ENCODE results near the gene JHY.
"Not testable (repeated sequence)": the region's sequence is repeated elsewhere in the genome, so short reads cannot be mapped to it uniquely, and the experiment has no call there.

The JHY gene

GRCh38 chr11:122882189-122882856 is at the start of gene JHY:
Gene JHY, plus strand, starts transcription at chr11:122882759. Its CDS starts 3,091 bp downstream, at chr11:122885850.
- DNase-seq (ENCODE audit: low read depth in 1 of 2, low spot score in 1 of 2) = no peak

DNA sequence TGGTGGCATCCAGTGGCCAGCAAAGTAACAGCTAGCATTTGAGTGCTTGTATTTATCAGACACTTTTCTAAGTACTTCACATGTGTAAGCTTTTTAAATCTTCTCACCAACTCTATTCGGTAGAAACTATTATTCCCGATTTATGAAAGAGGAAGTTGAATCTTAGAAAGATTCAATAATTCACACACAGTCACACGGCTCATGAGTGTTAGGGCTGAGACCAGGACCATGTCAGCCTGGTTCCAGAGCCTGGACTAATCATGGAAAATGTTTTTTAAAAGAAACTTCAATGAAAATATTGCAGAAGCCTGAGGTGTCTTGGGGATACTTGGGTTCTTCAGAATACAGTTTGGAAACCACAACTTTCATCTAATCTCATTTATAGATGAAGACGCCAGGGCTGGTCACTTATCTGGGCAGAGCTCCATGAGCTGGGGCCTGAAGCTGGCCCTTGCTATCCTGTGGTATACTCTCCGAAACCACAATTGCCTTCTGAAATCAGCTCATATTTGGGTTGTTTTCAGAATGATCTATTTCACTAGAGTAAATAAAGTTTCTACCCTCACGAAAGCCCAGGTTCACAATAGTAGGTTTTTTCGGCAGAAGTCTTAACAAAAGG is 48.6 kb upstream of the JHY start:
- no peak for DNase-seq (ENCODE audit: low read depth in 1 of 2, low spot score in 1 of 2)

GRCh38 chr11:122836916-122837315 is 45.6 kb upstream of the JHY start:
- no peak for DNase-seq (ENCODE audit: low read depth in 1 of 2, low spot score in 1 of 2)

DNA sequence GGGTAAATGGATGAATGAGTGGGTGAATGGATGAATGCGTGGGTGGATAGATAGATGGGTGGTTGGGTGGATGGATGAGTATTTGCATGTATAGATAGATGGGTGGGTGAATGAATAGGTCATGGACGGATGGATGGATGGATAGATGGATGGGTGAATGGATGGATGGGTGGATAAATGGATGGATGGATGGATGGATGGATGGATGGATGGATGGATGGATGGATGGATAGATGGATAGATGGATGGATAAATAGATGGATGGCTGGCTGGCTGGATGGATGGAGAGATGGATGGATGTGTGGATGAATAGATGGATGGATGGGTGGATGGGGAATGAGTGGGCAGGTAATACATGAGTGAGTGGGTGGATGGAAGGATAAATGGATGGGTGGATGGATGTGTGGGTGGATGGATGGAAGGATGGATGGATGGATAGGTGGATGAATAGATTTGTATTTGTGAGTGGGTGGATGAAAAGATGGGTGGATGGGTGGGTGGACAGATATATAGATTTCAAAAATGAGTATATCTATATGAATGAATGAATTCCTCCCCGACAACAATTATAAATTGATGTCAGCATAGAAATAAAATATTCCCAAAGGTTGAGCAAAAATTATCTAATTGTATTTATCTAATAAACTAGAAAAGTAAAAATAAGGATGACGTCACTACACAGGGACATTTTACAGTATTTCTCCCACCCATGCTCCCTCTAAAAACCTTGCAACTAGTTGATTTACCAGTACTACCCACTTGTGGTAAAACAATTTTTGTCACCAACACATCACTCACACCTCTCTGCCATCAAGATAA is 44.8 kb upstream of the JHY start:
- DNase-seq (ENCODE audit: low read depth in 1 of 2, low spot score in 1 of 2) = no peak

- DNase-seq (ENCODE audit: low read depth in 1 of 2, low spot score in 1 of 2) = no peak
Measured at GRCh38 chr11:122843281-122844141, 39.0 kb upstream of the JHY start.

DNA sequence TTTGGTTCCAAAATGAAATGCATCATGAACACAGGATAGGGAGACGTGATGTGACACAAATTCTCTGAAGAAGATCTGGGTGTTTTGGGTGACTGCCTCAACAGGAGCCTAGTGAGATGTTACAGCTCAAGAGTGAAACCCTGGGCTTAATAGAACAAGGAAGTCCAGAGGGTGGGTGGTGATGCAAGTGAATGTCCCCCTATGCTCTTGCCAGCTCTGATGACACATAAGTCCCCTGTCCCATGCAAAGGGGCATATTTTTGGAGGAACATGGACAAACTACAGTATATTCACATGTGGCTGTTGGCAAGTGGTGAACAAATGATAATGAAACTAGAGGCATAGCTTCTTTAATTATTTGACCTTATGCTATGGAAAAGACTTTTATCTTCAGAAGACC is 35.1 kb upstream of the JHY start:
- no peak for DNase-seq (ENCODE audit: low read depth in 1 of 2, low spot score in 1 of 2)

GRCh38 chr11:122848186-122848585 is 34.4 kb upstream of the JHY start:
- DNase-seq (ENCODE audit: low read depth in 1 of 2, low spot score in 1 of 2) = no peak

DNA sequence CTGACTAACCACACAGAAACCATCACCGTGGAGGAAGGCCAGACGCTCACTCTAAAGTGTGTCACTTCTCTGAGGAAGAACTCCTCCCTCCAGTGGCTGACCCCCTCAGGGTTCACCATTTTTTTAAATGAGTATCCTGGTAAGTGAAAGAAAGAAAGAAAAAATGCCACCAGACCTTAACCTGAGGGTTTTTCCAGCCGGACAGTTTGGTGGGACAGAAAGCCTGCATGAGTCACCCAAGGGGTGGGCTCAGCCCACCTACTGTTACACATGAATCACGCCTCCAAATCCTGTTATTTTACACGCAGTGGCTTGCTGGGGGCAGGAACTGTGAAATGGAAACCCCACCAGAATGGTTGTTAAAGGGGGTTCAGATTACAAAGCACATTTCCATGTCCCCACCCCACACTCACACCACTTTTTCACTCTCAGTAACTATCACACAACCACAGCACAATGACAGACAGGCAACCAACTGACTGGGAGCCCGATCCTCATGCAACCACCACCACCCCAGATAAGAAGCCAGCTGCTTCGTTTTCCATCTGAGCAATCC is 32.4 kb upstream of the JHY start:
- DNase-seq (ENCODE audit: low read depth in 1 of 2, low spot score in 1 of 2) = no peak

- DNase-seq (ENCODE audit: low read depth in 1 of 2, low spot score in 1 of 2) = no peak
Measured at GRCh38 chr11:122851366-122851966, 31.1 kb upstream of the JHY start.

DNA sequence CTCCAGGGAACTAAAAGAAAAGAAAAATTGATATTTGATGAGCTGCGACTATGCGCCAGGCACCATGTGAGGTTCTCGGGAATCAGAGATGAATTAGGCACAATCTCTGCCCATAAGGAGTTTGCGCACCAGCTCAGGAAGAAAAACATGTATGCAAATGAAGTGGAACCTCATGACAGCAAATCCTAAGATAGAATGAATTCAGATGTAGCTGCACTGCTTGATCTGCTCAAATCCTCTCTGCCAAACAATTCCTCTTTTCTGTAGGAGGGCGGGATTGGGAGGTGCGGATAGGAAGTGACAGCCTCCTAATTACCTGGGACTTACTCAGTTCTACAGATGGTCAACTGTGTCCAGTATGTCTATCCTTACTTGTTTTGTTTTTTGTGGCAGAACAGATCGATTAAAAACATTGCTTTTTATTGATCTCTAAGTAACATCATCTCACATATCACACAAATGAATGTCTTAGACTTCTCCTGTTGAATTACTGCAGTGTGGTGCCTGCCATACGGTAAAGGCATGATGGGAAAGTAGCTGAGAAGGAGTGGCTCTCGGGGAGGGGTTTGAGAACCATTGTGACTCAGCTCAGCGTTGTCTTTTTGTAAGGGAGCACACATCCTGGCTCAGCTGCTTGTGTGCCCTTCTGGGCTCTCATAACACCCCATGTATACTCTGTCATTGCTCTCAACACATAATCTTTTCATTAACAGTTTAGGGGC is 30.3 kb upstream of the JHY start:
- DNase-seq (ENCODE audit: low read depth in 1 of 2, low spot score in 1 of 2) = no peak

- no peak for DNase-seq (ENCODE audit: low read depth in 1 of 2, low spot score in 1 of 2)
Measured at GRCh38 chr11:122852796-122853160, 29.8 kb upstream of the JHY start.

DNA sequence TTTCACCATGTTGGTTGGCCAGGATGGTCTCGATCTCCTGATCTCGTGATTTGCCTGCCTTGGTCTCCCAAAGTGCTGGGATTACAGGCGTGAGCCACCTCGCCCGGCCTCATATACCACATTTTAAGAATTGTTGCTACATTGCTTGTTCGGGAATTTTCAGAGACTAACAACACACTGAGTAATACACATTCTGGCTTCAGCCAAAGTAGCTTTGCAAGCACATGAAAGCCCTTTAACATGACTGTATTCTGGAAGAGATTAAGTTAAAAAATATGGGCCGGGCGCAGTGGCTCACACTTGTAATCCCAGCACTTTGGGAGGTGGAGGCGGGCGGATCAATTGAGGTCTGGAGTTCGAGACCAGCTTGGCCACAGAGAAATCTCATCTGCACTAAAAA is 29.3 kb upstream of the JHY start:
- no peak for DNase-seq (ENCODE audit: low read depth in 1 of 2, low spot score in 1 of 2)

- DNase-seq (ENCODE audit: low read depth in 1 of 2, low spot score in 1 of 2) = no peak
Measured at GRCh38 chr11:122853971-122854446, 28.6 kb upstream of the JHY start.

DNA sequence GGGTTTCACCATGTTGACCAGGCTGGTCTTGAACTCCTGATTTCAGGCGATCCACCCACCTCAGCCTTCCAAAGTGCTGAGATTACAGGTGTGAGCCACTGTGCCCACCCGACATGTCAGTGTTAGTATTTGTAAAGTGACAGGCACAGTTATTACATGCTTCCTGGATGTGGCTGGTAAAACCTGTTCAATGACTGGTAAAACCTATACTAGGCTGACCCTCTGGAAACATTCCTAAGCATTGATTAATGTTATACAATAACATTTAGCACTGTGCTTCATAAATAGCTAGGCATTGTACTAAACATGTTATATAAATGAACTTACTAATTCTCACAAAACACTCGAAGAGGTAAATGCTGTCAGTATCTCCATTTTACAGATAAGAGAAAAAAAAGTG is 20.9 kb upstream of the JHY start:
- no peak for DNase-seq (ENCODE audit: low read depth in 1 of 2, low spot score in 1 of 2)

DNA sequence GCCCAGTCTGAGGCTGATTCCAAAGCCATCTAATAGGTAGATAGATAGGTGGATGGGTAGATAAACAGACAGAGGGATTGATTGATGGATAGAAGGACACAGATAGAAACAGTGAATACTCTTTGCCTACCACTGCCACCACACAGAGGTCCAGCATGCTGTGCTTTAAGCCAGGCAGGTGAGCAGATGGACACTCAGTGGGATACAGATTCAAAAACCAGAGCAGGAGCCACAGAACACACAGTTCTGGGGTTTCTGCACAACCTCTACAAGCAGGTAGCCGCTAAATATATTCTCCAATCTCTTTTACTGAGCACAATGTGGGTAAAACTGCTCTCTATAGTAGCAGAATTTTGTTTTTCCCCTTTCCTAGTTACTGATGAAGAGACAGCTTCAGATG is 20.5 kb upstream of the JHY start:
- DNase-seq (ENCODE audit: low read depth in 1 of 2, low spot score in 1 of 2) = no peak

GRCh38 chr11:122863154-122863553 is 19.4 kb upstream of the JHY start:
- not testable (repeated sequence) for DNase-seq (ENCODE audit: low read depth in 1 of 2, low spot score in 1 of 2)

DNA sequence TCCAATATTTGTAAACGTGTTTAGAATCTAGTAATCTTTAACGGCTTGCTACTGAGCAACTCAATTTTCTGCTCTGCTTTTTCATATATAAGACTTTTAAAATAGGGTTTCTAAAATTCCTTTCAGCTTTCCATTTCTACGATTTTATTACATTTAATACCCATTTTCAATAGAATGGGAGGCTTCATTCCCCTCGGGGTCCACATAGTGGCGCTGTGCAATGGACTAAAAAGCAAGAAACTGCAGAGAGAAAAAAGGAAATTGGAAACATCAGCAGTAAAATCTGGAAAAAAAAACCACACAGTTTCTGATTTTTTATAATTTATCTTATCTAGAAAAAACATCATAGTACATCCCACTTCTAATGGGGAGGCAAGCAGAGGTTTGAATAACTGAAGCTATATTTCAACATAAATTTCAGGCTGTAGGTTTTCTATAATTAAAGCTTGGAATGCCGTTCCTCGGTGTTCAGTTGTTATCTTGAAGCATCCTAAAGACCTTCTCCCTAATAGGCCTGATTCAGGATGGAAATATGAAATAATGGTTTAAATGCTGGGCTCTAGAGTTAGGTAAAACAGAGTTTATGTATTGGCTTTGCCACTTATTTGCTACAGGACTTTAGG is 18.7 kb upstream of the JHY start:
- no peak for DNase-seq (ENCODE audit: low read depth in 1 of 2, low spot score in 1 of 2)

GRCh38 chr11:122864386-122865115 is 18.0 kb upstream of the JHY start:
- no peak for DNase-seq (ENCODE audit: low read depth in 1 of 2, low spot score in 1 of 2)

DNA sequence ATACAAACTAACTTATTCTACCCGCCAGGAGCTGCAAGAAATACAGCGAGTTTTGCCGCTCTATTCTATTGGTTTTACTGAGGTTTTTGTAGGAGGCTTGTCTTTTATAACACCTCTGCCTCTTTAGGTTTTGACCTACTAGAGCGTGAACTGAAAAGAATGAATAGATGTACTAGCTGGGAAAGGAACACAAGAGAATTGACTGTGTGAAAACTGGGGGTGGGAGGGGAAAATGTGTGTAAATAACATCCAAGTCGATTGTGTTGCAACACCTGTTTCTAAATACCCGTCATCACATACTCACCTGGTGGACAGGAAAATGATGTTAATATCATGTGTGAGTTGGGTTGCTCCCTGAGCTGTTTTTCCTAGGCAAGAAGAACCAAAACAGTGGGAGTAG is 12.9 kb upstream of the JHY start:
- DNase-seq (ENCODE audit: low read depth in 1 of 2, low spot score in 1 of 2) = no peak

All from activated T-helper 1 cell treated with anti-CD3 and anti-CD28 coated beads, Interleukin-2, amount 50 U/mL, for 16 hours (primary cell).